TTC549 (cell line): ENCODE measurements around the gene NPDC1.
A peak's percentile ranks its signal among the peaks of the same experiment; 100 is the strongest.

Source experiments
- FAIRE-seq: peaks from 2 replicates; lab custom pipeline; 2012; peaks lifted over from hg19 to GRCh38; lab: Jason Lieb, UNC

The NPDC1 gene, protein sequence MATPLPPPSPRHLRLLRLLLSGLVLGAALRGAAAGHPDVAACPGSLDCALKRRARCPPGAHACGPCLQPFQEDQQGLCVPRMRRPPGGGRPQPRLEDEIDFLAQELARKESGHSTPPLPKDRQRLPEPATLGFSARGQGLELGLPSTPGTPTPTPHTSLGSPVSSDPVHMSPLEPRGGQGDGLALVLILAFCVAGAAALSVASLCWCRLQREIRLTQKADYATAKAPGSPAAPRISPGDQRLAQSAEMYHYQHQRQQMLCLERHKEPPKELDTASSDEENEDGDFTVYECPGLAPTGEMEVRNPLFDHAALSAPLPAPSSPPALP

DNA sequence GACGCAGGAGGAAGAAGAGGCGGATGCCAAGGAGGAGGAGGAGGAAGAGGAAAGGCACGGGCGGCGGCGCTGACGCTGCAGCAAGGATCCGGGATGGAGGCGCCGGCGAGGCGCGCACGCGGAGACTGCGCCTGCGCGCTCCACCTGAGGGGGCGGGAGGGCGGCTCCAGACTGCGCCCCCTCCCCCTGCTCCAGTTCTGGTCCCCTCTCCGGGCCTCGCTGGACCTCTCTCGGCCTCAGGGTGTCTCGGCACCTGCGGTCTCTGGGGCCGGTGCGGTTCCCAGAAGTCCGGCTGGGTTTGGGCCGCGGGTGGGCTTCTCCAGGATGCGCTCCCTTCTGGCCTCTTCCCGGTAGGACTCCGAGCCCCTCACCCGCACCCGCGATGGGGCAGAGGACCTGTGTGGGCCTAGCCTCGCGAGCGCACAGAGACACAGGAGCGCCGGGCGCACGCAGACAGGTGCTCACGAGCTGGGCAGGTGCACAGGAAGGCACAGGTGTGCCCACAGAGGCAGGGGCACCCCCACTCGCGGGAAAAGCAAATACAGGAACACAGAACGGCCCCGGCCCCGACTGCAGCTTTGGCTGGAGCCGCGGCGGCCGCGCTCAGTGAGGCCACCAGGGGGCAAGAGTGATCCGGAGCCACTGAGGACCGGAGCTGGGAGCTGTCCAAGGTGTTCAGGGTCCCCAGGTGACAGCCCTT is at the start of gene NPDC1:
Gene NPDC1, minus strand, starts transcription at position 90 of the 700 bp plus-strand sequence. CDS start 188 bp downstream, outside the sequence.
- FAIRE-seq: no peak

DNA sequence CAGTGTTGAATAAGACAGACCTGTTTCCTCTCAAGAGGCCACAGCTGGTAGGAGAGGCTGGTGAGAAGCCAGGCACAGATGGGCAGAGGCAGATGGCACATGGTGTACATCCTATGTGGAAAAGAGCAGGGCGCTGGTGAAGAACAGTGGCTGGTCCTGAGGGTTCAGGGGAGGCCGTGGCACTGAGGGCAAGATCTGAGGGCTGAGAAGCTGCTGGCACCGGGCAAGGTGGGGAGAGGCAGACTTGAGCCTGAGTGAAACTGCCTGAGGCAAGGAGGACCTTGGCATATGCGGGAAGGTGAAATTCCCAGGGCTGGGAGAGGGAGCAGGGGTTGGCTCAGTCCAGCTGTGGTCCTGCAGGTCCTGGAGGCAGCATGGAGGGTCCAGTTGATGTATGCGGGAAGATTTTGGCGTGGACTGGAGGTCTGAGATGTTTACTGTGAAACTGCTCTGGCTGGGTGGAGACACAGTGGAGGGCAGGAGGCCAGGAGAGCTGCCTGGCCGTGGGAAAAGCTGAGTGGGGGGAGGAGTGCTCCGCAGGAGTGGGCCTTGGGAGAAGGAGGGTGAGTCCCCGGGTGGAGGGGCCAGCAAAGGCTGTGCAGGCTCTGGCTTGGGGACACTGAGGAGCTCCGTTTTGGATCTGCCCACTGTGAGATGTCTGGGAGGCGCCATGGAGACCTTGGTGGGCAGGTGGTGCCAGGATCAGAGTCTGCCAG is 43.4 kb upstream of the NPDC1 start:
- FAIRE-seq: no peak

DNA sequence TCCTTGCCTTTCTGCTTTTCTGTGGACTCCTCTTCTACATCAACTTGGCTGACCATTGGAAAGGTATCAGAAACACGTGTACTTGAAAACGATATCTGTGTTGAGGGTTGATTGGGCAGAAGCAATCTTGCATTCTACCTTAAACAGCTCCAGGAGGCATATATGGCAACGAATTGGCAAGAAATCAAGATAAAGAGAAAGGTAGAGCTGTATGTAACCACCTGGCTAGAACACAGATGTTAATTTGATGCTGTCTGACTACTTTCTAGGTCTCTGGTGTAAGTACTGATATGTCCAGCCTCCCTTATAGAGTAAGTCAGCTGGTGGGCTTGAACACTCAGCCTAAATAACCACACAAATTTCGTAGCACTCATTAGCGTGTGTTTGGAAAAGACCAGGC is 42.1 kb upstream of the NPDC1 start:
- no peak for FAIRE-seq

DNA sequence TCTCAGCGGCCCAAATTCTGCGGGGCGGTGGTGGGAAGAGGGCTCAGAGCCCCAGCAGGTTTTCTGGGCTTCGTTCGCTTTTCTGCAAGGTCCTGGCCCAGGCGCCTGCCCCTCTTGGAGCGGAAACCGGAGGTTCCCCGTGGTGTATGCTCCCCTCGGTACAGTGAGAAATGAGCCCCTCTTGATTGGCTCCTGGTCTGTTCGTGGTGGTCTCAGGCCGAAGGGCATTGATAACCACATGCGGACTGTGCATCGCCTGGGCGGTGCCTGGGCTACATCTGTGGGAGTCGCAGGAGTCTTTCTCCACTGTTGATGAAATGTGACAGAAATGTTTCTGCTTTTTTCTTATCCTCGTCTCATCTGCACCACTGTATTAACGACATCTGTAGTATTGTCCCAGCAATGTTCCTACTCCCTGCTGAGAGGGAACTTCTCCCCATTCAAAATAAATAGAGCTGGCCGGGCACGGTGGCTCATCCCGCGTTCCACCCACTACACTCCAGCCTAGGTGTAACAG is 41.5 kb upstream of the NPDC1 start:
- FAIRE-seq: no peak

DNA sequence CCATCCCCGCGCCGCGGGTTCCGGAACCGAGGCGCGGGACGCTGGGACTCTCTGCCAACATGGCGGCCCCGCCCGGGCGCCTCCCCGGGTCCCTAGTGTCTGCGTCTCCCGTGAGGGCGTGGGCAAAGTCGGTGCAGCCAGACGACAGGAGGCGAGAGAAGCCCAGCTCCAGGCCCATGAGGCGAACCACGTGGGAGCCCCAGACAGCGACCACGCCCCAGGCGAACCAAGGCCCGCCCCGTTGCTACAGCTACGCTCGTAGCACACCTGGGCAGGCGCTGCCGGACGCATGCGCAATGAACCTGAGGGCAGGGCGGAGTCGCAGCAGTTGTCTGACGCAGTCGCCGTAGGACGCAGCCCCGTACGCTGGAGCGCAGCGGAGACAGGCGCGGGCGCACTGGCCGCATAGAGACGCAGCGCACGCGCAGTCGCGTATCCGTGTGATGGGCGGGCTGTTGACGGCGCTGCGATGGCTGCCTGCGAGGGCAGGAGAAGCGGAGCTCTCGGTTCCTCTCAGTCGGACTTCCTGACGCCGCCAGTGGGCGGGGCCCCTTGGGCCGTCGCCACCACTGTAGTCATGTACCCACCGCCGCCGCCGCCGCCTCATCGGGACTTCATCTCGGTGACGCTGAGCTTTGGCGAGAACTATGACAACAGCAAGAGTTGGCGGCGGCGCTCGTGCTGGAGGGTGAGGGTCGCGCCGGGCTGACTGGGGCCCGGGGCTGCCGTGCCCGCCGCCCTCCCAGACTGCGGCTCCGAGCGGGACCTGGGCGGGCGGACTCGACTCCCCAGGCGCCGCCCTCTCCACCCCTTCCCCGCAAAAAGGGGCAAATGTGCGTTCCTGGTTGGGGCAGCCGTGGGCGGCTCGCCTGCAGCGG is 40.8 kb upstream of the NPDC1 start, which contains the start of gene MAN1B1:
Gene MAN1B1, plus strand, starts transcription at position 455 of the 878 bp plus-strand sequence. Its CDS starts 15 bp downstream, at position 470.
- FAIRE-seq: peak; percentile 78

DNA sequence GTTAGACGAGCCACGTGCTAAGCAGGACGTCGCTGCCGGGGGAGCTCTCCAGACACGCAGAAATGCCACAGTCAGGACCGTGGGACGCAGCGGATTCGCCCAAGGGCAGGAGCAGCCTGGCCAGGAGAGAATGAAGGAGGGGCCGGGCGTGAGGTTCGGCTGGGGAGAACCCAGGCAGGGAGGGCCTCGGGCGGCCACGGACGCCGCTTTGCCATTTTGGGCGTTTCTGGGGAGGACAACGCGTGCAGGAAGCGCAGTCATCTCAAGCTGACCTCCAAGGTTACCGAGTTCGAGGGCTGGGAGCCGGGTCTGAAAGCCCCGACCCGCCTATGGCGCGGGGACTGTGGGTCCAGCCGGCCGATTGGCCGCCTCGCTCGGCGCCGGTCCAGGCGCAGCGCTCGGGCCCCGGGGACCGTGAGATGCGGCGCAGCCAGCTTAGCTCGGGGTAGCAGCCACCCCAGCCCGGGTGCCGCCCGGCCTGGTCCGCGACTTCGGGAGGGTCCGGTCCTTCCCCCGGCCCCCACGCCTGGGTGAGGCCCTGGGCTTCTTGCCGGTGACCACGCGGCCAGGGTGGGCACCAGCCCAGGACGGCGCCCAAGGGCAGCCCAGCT is 40.0 kb upstream of the NPDC1 start:
- FAIRE-seq: no peak

DNA sequence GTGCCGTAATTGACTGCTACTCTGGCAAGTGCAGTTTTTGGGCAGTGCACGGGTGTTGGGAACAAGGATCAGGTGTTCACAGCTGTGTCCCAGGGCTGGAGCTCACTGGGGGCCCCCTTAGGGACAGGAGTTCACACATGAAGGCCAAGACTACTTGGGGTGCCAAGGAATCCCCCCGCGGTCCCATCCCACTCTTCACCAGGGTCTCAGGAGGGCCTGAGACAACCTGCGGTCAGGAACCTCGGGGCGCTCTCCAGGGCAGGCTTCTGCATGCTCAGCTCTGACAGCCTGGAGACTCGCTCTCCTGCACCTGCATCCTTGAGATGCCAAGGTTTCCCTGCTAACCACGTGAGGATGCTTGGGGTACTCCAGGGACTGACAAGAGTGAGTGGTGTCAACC is 38.5 kb upstream of the NPDC1 start:
- FAIRE-seq: no peak

DNA sequence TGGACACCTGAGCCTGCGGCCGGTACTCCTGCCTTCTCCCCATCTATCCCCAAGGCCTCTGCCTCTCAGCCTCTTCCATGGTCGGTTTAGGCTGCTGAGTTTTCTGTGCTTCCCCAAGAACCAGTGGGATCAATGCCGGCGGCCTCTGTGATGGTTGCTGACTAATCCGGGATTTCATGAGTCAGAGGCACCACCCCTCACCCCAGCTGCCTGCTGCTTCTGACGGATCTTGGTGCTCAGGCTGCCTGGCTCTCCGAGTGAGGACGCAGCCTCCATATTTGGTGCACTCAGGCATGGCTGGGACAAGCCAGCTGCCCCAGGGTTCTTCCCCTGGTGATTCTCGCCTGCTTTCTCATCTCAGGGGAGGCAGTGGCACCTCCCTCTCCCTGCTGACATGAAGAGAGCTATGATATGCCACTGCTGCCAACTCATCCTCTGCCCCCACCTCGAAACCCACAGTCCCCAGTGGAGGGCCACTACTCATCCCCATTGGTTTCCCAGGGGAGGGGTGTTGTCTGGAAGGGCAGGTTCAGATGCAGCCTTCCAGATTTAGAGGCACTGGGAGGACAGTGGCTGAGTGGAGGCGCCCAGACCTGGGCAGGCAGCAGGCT is 37.5 kb upstream of the NPDC1 start:
- FAIRE-seq: no peak

DNA sequence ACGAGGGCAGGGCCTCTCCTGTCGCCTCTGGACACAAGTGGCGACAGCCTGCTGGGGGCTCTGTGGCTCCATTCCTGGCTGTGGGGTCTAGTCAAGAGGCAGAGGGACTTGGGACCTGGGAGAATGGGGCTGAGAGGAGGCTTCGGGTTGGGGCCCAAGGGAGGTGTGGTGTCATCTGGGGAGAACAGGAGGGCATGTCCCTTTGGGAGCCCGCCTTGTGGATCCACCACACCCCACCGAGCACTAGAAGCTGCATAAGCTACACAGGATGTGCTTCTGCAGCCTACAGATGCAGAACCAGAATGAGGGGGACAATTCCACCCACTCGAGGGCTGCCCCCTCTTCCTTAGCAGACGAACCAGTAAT is 36.9 kb upstream of the NPDC1 start:
- FAIRE-seq: no peak

DNA sequence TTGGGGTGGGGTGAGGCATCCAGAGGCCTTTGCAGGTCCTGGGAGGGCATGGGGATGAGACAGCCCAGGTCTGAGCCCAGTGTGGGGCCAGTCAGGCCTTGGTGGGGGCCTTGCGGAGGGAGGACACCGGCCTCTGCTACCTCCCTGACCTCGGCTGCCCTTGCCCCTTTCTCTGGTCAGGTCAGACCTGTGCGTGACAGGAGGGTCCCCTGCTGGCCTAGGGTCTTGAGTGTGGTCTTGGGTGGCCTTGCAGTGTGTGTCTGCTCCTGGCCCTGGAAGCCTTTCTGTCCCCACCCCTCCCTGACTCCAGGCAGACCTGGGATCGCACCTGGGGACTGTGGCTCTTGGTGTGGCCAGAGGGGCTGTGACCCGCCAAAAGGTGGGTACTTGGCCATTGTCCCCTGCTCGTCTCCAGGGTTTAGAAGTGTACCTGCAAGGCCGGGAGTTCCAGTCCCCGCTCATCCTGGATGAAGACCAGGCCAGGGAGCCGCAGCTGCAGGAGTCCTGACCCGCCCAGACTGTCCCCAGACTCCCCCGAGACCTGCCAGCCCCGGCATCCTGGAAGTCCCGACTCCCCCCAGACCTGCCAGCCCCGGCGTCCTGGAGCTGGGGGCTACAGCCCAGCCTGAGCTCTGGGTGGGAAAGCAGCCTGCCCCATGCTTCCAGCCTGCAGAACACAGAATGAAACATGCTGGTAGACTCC is 36.4 kb upstream of the NPDC1 start:
- FAIRE-seq: no peak

DNA sequence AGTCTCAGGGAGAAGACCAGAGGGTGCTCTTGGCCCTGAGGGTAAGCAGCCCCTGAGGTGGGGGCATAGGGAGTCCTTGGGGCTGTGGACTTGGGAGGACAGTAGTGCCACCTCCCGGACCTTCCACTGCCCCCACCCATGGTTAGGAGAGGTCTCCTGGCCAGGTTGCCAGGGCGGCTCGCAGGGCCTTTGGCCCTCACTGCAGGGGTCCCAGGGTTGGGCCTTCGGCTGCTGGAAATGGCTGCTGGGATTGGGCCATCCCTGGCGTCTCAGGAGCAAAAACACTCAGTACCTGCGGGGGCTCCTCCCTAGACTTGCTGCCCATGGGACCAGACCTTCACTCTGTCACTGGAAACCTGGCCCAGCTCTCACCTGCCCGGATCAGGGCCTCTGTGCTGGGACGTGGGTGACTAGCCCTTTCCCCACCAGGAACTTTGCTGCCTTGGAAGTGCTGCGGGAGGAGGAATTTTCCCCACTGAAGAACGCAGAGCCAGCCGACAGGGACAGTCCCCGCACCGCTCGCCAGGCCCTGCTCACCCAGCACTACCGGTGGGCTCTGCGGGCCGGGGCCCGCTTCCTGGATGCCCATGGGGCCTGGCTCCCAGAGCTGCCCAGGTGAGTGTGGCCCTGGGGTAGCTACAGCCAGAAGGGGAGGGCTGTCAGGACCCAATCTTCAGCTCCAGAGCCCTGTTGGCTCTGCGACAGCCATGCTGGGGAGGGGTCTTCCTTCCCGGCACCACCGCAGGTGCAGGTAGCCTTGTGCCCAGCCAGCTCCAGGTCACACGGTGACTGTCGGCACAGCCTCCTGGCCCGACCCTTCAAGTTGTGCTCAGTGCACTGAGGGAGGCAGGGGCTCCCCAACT is 34.5 kb upstream of the NPDC1 start:
- no peak for FAIRE-seq

DNA sequence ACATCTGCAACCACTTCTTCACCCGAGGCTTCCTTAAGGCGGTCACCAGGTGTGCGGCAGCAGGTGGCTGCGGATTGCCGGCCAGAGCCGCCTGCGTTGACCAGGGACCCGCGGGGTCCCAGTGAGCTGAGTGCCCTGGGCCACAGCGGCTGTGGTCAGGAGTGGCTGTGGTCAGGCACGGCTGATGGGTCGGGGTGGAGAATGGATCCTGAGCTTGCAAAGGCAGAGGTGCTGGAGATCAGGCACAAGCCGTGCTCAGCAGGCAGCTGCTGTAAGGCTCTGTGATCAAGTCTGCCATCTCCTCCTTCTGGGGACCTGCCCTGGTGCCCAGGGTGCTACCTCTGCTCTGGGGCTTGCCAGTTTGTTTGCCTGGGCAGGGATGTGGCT is 33.4 kb upstream of the NPDC1 start:
- no peak for FAIRE-seq

DNA sequence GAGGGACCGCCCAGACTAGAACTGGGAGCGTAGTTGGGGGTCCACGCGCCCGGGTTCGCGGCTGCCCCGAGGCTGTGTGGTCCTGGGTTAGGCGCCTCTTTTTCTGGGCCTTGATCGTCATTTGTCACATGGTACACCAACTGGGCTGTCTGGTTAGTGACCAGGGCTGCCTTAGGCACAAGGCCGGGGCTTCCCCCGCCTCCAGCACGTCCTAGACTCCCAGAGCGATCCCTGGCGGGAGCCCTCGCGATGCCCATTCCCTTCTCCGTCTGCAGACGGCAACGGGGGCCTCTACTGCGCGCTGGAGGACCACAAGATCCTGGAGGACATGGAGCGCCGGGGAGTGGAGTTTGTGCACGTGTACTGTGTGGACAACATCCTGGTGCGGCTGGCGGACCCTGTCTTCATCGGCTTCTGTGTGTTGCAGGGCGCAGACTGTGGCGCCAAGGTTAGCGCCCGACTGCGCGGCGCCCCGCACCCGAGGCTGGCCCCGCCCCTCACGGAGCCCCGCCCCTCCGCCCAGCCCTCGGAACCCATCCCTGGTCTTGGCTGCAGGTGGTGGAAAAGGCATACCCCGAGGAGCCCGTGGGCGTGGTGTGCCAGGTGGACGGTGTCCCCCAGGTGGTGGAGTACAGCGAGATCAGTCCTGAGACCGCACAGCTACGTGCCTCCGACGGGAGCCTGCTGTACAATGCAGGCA is 32.9 kb upstream of the NPDC1 start:
- no peak for FAIRE-seq

DNA sequence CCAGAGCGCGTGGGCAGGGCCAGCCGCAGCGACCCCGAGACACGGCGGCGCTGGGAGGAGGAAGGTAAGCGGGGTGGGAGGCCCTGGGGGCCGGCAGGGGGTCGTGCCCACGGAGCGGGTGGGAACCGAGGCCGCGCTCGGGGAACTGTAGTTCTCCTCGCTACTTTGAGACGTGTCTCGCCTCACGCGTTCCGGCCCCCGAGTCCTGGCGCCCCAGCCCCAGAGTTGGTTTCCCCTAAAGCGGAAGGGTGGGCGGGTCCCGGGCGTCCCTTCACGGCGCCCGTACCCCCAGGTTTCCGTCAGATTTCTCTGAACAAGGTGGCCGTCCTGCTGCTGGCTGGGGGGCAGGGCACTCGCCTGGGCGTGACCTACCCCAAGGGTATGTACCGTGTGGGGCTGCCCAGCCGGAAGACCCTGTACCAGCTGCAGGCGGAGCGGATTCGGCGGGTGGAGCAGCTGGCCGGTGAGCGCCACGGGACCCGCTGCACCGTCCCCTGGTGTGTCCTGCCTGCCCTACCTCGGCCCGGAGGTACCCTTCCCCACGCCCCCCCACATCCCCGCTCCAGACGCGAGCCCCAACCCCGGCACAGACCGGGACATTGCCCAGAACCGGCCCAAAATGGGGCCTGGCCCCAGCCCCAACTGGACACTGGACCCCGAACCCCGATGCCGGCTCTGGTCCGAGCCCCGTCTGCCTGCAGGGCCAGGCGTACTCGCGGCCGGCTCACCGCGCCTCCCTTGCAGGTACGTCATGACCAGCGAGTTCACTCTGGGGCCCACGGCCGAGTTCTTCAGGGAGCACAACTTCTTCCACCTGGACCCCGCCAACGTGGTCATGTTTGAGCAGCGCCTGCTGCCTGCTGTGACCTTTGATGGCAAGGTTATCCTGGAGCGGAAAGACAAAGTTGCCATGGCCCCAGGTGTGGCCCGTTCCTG is 32.0 kb upstream of the NPDC1 start:
- no peak for FAIRE-seq

DNA sequence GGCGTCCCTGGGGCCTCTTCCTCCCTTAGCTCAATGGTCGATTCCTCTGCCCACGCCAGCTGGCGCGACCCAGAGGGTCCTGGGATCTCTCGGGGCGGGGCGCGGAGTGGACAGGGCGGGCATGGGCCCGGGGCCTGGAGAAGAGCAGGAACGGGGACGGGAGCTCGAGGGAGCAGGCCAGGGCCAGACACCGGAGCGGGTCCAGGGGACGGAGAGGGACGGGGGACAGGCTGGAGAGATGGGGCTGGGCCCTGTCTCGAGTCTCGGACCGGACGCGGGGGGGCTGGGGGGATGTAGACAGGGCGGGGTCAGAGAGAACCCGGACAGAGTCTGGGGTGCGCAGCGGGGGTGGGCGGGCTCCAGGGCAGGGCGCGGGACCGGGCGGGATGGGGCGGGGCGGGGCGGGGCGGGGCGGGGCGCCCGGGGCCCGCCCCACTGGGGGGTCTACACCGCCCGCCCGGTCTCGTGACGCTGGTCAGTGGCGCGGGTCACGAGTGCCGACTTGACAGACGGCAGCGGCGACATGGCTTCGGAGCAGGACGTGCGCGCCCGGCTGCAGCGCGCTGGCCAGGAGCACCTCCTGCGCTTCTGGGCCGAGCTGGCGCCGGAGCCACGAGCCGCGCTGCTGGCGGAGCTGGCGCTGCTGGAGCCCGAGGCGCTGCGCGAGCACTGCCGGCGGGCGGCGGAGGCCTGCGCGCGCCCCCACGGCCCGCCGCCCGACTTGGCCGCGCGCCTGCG is 31.2 kb upstream of the NPDC1 start, which contains the start of gene UAP1L1:
Gene UAP1L1, plus strand, starts transcription at position 508 of the 738 bp plus-strand sequence. Its CDS starts 16 bp downstream, at position 524.
- no peak for FAIRE-seq

DNA sequence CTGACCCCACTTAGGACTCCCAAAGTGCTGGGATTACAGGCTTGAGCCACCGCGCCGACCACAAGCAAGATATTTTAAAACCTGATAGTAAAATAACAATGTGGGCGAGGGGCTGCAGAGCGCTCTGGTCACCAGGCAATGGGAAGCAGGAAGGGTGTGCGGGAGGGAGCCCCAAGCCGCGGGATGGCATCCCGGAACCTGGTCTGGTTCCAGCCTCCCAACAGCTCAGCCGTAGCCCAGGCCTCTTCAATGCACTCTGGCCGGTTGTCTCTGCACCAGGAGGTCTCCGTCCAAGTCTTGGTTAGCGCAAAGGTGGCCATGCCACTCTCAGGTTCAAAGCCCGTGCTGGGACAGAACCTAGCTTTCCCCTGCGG is 30.6 kb upstream of the NPDC1 start:
- FAIRE-seq: no peak

DNA sequence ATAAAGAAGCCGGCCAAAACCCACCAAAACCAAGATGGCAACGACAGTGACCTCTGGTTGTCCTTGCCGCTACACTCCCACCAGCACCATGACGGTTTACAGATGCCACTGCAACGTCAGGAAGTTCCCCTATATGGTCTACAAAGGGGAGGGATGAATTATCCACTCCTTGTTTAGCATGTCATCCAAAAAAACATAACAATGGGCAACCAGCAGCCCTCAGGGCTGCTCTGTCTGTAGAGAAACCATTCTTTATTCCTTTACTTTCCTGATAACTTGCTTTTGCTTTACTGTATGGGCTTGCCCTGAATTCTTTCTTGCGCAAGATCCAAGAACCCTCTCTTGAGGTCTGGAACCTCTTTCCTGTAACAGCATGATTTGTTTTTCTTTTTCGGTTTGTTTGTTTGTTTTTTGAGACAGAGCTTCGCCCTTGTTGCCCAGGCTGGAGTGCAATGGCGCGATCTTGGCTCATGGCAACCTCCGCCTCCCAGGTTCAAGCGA is 29.3 kb upstream of the NPDC1 start:
- FAIRE-seq: no peak
